ENCODE data around the gene SMIM29.

DNA sequence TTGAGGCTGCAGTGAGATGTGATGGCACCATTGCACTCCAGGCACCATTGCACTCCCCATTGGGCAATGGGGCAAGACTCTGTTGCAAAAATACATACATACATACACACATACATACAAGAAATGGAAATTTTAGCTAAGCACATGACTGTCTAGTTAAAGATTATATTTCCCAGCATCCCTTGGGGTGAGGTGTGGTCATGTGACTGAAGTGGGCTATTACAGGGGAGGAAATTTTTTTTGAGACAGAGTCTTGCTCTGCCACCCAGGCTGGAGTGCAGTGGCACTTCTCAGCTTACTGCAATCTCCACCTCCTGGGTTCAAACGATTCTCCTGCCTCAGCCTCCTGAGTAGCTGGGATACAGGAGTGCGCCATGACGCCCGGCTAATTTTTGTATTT, 44.1 kb downstream of the SMIM29 start:
- TF ChIP-seq SUPT20H (IDR thresholded peaks at IDR 0.05; ENCODE audit: borderline replicate concordance, control insufficient read depth, low read depth, low read length) (no peak), YY1 (IDR thresholded peaks at IDR 0.05; ENCODE audit: low read depth, low read length) (no peak), RB1 (IDR thresholded peaks at IDR 0.05; ENCODE audit: borderline replicate concordance) (no peak), POLR2AphosphoS5 (IDR thresholded peaks at IDR 0.05; ENCODE audit: low read length) (no peak), SMC3 (IDR thresholded peaks at IDR 0.05; ENCODE audit: borderline replicate concordance, low read length) (no peak)
- TF ChIP-seq, protein P1, sequence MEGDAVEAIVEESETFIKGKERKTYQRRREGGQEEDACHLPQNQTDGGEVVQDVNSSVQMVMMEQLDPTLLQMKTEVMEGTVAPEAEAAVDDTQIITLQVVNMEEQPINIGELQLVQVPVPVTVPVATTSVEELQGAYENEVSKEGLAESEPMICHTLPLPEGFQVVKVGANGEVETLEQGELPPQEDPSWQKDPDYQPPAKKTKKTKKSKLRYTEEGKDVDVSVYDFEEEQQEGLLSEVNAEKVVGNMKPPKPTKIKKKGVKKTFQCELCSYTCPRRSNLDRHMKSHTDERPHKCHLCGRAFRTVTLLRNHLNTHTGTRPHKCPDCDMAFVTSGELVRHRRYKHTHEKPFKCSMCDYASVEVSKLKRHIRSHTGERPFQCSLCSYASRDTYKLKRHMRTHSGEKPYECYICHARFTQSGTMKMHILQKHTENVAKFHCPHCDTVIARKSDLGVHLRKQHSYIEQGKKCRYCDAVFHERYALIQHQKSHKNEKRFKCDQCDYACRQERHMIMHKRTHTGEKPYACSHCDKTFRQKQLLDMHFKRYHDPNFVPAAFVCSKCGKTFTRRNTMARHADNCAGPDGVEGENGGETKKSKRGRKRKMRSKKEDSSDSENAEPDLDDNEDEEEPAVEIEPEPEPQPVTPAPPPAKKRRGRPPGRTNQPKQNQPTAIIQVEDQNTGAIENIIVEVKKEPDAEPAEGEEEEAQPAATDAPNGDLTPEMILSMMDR (IDR thresholded peaks at IDR 0.05 in 2 of 3, conservative IDR thresholded peaks at IDR 0.05 in 1 of 3; ENCODE audit: control insufficient read depth in 2 of 3, extremely low read depth in 1 of 3, insufficient read depth in 1 of 3, low read depth in 3 of 3, low read length in 3 of 3): no peak
- TF ChIP-seq, protein P2, sequence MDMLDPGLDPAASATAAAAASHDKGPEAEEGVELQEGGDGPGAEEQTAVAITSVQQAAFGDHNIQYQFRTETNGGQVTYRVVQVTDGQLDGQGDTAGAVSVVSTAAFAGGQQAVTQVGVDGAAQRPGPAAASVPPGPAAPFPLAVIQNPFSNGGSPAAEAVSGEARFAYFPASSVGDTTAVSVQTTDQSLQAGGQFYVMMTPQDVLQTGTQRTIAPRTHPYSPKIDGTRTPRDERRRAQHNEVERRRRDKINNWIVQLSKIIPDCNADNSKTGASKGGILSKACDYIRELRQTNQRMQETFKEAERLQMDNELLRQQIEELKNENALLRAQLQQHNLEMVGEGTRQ (IDR thresholded peaks at IDR 0.05; ENCODE audit: borderline replicate concordance, low read depth, low read length): no peak
